COR-L47 (cell line): ENCODE data around the gene TIRAP.
"Not testable (repeated sequence)": the region's sequence is repeated elsewhere in the genome, so short reads cannot be mapped to it uniquely, and the experiment has no call there.

Source experiments
- DNase-seq: peaks from one replicate; lab custom pipeline; 2025; lab: John Stamatoyannopoulos, UW

The TIRAP gene

GRCh38 chr11:126288237-126288636, 5.3 kb downstream of the TIRAP start:
- DNase-seq, result no peak

- DNase-seq, result no peak
These were observed 8.0 kb downstream of the TIRAP start for GRCh38 chr11:126290887-126291286.

GRCh38 chr11:126293726-126294125, 10.8 kb downstream of the TIRAP start:
- no peak for DNase-seq

- DNase-seq, result no peak
These were observed 14.1 kb downstream of the TIRAP start for GRCh38 chr11:126297004-126297403.

- DNase-seq, result peak; percentile 81
These were observed 20.9 kb downstream of the TIRAP start, which contains the start of gene DCPS for GRCh38 chr11:126303623-126304456. DCPS (plus strand) TSS chr11:126304060; CDS start chr11:126304081, 21 bp downstream.

GRCh38 chr11:126304457-126305075, 21.7 kb downstream of the TIRAP start:
- no peak for DNase-seq

- no peak for DNase-seq
These were observed 22.8 kb downstream of the TIRAP start for GRCh38 chr11:126305699-126306098.

GRCh38 chr11:126307706-126308105, 24.8 kb downstream of the TIRAP start:
- DNase-seq, result peak; percentile 31

GRCh38 chr11:126308271-126308671, 25.4 kb downstream of the TIRAP start:
- DNase-seq, result no peak

GRCh38 chr11:126308771-126309170, 25.9 kb downstream of the TIRAP start:
- DNase-seq, result not testable (repeated sequence)

GRCh38 chr11:126310200-126310991, 27.5 kb downstream of the TIRAP start:
- peak; percentile 29 for DNase-seq

- DNase-seq, result no peak
These were observed 28.1 kb downstream of the TIRAP start for GRCh38 chr11:126310992-126311310.

- no peak for DNase-seq
These were observed 28.8 kb downstream of the TIRAP start for GRCh38 chr11:126311401-126312291.

- DNase-seq, result no peak
These were observed 30.1 kb downstream of the TIRAP start for GRCh38 chr11:126312961-126313360.

- no peak for DNase-seq
These were observed 30.9 kb downstream of the TIRAP start for GRCh38 chr11:126313826-126314225.

GRCh38 chr11:126317432-126317755, 34.5 kb downstream of the TIRAP start:
- DNase-seq, result no peak

- no peak for DNase-seq
These were observed 35.1 kb downstream of the TIRAP start for GRCh38 chr11:126317756-126318573.

- no peak for DNase-seq
These were observed 35.9 kb downstream of the TIRAP start for GRCh38 chr11:126318574-126319373.

GRCh38 chr11:126319374-126319740, 36.5 kb downstream of the TIRAP start:
- no peak for DNase-seq

GRCh38 chr11:126322996-126323395, 40.1 kb downstream of the TIRAP start:
- no peak for DNase-seq
